ENCODE results near the gene HECTD1.
"Not testable (repeated sequence)": the region's sequence is repeated elsewhere in the genome, so short reads cannot be mapped to it uniquely, and the experiment has no call there.

The HECTD1 gene

GRCh38 chr14:31228533-31228932 is 20.9 kb upstream of the HECTD1 start:
- no peak for DNase-seq (ENCODE audit: low read depth, low spot score)

- no peak for DNase-seq (ENCODE audit: low read depth, low spot score)
Observed at GRCh38 chr14:31224808-31225207, 17.2 kb upstream of the HECTD1 start.

- DNase-seq (ENCODE audit: low read depth, low spot score): no peak
Observed at GRCh38 chr14:31223331-31223730, 15.7 kb upstream of the HECTD1 start.

- no peak for DNase-seq (ENCODE audit: low read depth, low spot score)
Observed at GRCh38 chr14:31222834-31223233, 15.2 kb upstream of the HECTD1 start.

- DNase-seq (ENCODE audit: low read depth, low spot score): no peak
Observed at GRCh38 chr14:31221266-31221665, 13.7 kb upstream of the HECTD1 start.

- DNase-seq (ENCODE audit: low read depth, low spot score): no peak
Observed at GRCh38 chr14:31219169-31219568, 11.6 kb upstream of the HECTD1 start.

- DNase-seq (ENCODE audit: low read depth, low spot score): no peak
Observed at GRCh38 chr14:31216359-31216758, 8.8 kb upstream of the HECTD1 start.

- no peak for DNase-seq (ENCODE audit: low read depth, low spot score)
Observed at GRCh38 chr14:31212893-31213292, 5.3 kb upstream of the HECTD1 start.

GRCh38 chr14:31209605-31210004 is 2.0 kb upstream of the HECTD1 start:
- DNase-seq (ENCODE audit: low read depth, low spot score): no peak

GRCh38 chr14:31208546-31209424 is 1.2 kb upstream of the HECTD1 start:
- no peak for DNase-seq (ENCODE audit: low read depth, low spot score)

GRCh38 chr14:31207287-31207754 is 272 bp downstream of the HECTD1 start:
- peak; percentile 33 for DNase-seq (ENCODE audit: low read depth, low spot score)

GRCh38 chr14:31206536-31207286 is 882 bp downstream of the HECTD1 start:
- DNase-seq (ENCODE audit: low read depth, low spot score): no peak

GRCh38 chr14:31205681-31206535 is 1.7 kb downstream of the HECTD1 start:
- no peak for DNase-seq (ENCODE audit: low read depth, low spot score)

- no peak for DNase-seq (ENCODE audit: low read depth, low spot score)
Observed at GRCh38 chr14:31204593-31205534, 2.7 kb downstream of the HECTD1 start.

GRCh38 chr14:31203899-31204592 is 3.5 kb downstream of the HECTD1 start:
- DNase-seq (ENCODE audit: low read depth, low spot score): not testable (repeated sequence)

- no peak for DNase-seq (ENCODE audit: low read depth, low spot score)
Observed at GRCh38 chr14:31203414-31203742, 4.2 kb downstream of the HECTD1 start.

GRCh38 chr14:31201111-31201510 is 6.5 kb downstream of the HECTD1 start:
- DNase-seq (ENCODE audit: low read depth, low spot score): no peak

- no peak for DNase-seq (ENCODE audit: low read depth, low spot score)
Observed at GRCh38 chr14:31200702-31200990, 6.9 kb downstream of the HECTD1 start.

- DNase-seq (ENCODE audit: low read depth, low spot score): no peak
Observed at GRCh38 chr14:31197671-31198070, 9.9 kb downstream of the HECTD1 start.

GRCh38 chr14:31196839-31197492 is 10.6 kb downstream of the HECTD1 start:
- DNase-seq (ENCODE audit: low read depth, low spot score): no peak

Measured in brain pericyte (primary cell).